ENCODE data around the gene RPS10. TPM values are rescaled to one million over a fixed set of nuclear protein-coding genes. Genes with fewer than 3 reads are reported as not detected.

The RPS10 gene
- polyA plus RNA-seq, 3 donors: 645 to 2,603 (median 1,054) TPM

DNA sequence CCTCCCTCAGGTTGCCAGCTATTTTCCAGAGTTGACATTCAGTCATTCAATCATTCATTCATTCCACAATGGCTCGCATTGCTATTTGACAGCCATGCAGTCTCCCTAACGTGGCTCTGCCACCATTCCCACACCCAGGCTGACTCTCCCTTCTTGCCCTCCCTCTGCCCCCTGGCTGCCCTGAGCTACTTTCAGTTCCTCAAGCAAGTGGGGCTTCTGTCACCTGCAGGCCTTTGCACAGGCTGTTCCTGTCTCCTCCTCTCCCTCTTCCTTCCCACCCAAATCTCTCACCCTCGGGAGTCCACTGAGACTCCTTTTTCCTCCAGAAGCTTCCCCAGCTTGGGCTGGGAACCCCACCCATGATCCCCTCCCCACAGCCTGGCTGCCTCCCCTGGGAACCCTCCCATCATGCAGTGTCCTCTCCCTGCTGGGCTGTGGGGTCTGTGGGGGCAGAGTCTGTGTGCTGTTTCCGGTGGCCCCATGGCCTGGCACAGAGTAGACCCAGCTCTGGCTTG is 42.6 kb upstream of the RPS10 start:
- DNase-seq: peak; percentile 5 to 37 (median 9)
- H3K4me3 Mint-ChIP-seq: no peak overlapping the region

DNA sequence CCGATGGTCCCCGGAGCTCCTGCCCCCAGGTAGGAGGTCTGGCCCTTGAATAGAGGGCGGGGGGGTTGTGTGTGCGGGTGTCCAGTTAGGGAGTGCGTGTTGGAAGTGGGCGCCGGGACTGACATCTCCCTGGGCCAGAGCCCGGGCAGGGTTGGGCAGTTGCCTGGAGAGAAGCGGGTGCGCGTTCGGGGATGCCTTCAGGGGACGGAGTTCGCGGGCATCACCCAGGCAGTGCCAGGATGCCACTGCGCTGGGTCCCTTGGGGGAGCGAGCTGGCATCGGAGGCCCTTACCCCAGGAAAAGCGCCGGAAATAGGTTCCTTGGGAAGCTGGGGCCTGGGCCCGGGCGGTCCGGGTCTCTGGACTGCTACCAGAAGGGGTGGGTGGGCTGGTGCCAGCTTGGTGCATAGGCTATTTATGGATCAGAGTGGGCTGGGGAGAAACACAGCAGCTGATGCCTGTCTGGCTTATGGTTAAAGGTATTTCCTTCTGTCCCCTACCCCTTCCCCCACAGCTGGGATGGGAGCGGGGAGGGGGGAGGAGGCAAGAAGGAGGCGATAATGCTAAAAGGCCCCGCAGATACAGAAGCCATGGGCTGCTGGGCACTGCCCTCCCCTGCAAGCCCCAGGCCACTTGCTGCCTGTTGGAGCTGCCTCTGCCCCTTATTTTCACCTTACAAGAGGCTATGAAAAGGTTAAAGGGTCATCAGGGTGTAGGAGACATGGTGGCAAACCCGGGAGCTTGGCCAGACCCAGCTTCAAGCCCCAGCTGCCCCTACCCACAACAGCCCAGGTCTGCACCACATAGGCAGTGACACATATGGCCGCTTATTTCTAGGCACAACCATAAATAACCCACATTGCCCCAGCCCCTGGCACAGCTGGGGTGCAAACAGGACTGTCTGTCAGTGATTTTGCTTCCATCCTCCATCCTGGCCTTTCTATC is 40.6 kb upstream of the RPS10 start:
- H2AFZ ChIP-seq (ENCODE audit: insufficient read depth, low read depth, low read length, poor library complexity, severe bottlenecking): no peak overlapping the region
- H3K4me2 ChIP-seq (replicated peaks; ENCODE audit: extremely low read depth, low read length, poor library complexity, severe bottlenecking): peak overlapping the region; percentile 29

More for the DNA sequence above, 42.6 kb upstream of the RPS10 start:
- TF ChIP-seq, protein P1, sequence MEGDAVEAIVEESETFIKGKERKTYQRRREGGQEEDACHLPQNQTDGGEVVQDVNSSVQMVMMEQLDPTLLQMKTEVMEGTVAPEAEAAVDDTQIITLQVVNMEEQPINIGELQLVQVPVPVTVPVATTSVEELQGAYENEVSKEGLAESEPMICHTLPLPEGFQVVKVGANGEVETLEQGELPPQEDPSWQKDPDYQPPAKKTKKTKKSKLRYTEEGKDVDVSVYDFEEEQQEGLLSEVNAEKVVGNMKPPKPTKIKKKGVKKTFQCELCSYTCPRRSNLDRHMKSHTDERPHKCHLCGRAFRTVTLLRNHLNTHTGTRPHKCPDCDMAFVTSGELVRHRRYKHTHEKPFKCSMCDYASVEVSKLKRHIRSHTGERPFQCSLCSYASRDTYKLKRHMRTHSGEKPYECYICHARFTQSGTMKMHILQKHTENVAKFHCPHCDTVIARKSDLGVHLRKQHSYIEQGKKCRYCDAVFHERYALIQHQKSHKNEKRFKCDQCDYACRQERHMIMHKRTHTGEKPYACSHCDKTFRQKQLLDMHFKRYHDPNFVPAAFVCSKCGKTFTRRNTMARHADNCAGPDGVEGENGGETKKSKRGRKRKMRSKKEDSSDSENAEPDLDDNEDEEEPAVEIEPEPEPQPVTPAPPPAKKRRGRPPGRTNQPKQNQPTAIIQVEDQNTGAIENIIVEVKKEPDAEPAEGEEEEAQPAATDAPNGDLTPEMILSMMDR (IDR thresholded peaks at IDR 0.05): no peak
- Histone ChIP-seq H2AFZ (ENCODE audit: insufficient read depth, low read depth, low read length, poor library complexity, severe bottlenecking) (no peak overlapping the region), H3K4me2 (replicated peaks; ENCODE audit: extremely low read depth, low read length, poor library complexity, severe bottlenecking) (no peak overlapping the region), H4K20me1 (ENCODE audit: insufficient read depth, low read length) (no peaks in the 10 kb centered on the region), H3K9me3 (replicated peaks in 1 of 2; ENCODE audit: control insufficient read depth in 1 of 2, insufficient read depth in 1 of 2, low read length in 2 of 2) (no peaks in the 10 kb centered on the region), H3K27ac (ENCODE audit: low read depth in 1 of 2, low read length in 2 of 2) (no peak overlapping the region), H3K79me2 (ENCODE audit: insufficient read depth, low read length) (no peaks in the 10 kb centered on the region), H3K36me3 (replicated peaks in 1 of 2; ENCODE audit: control insufficient read depth in 1 of 2, insufficient read depth in 2 of 2, low read length in 2 of 2) (no peaks in the 10 kb centered on the region), H3K4me3 (replicated peaks in 1 of 3; ENCODE audit: low read depth in 2 of 3, low read length in 3 of 3) (no peak overlapping the region), H3K9ac (ENCODE audit: insufficient read depth, low read length, poor library complexity, severe bottlenecking) (no peak overlapping the region), H3K27me3 (ENCODE audit: control insufficient read depth in 2 of 2, insufficient read depth in 2 of 2, low read length in 2 of 2) (peaks cover 11 to 34% of the 10 kb centered on the region in 2 donors), H3K4me1 (ENCODE audit: control insufficient read depth in 1 of 2, insufficient read depth in 2 of 2, low read length in 2 of 2) (peaks cover 10 to 18% of the 10 kb centered on the region in 2 donors)
- Mint-ChIP-seq H3K9me3 (peaks cover 0 to 8% (median 0%) of the 10 kb centered on the region in 7 donors), H3K36me3 (no peaks in the 10 kb centered on the region), H3K4me1 (peaks cover 17% of the 10 kb centered on the region), H3K27me3 (ENCODE audit: low read depth in 3 of 3) (peaks cover 27 to 38% (median 29%) of the 10 kb centered on the region in 3 donors), H3K27ac (no peak overlapping the region)
- WGBS (ENCODE audit: insufficient coverage): 30% methylated on average over 3 of the region's 4 CpGs
- intact Hi-C loops (cut with micrococcal nuclease): no loop called here

More for the DNA sequence above, 40.6 kb upstream of the RPS10 start:
- peaks cover 19% of the 10 kb centered on the region for H3K4me1 Mint-ChIP-seq
- no peaks in the 10 kb centered on the region for H3K36me3 ChIP-seq (replicated peaks in 1 of 2; ENCODE audit: control insufficient read depth in 1 of 2, insufficient read depth in 2 of 2, low read length in 2 of 2)
- no peaks in the 10 kb centered on the region for H3K9me3 ChIP-seq (replicated peaks in 1 of 2; ENCODE audit: control insufficient read depth in 1 of 2, insufficient read depth in 1 of 2, low read length in 2 of 2)
- H3K27ac ChIP-seq (ENCODE audit: low read depth in 1 of 2, low read length in 2 of 2): no peak overlapping the region
- no peak overlapping the region for H3K4me3 ChIP-seq (replicated peaks in 1 of 3; ENCODE audit: low read depth in 2 of 3, low read length in 3 of 3)
- WGBS (ENCODE audit: insufficient coverage): 54% methylated on average over 25 of the region's 28 CpGs
- H3K27me3 ChIP-seq (ENCODE audit: control insufficient read depth in 2 of 2, insufficient read depth in 2 of 2, low read length in 2 of 2): peaks cover 11 to 39% of the 10 kb centered on the region in 2 donors
- H3K27ac Mint-ChIP-seq: no peak overlapping the region
- no peaks in the 10 kb centered on the region for H4K20me1 ChIP-seq (ENCODE audit: insufficient read depth, low read length)
- H3K9ac ChIP-seq (ENCODE audit: insufficient read depth, low read length, poor library complexity, severe bottlenecking): no peak overlapping the region
- peak overlapping the region in 1 of 2 donors; percentile 51 for H3K4me3 Mint-ChIP-seq
- DNase-seq: no peak
- intact Hi-C loops (cut with micrococcal nuclease): no loop called here
- H3K4me1 ChIP-seq (ENCODE audit: control insufficient read depth in 1 of 2, insufficient read depth in 2 of 2, low read length in 2 of 2): peaks cover 10 to 18% of the 10 kb centered on the region in 2 donors
- H3K27me3 Mint-ChIP-seq (ENCODE audit: low read depth in 3 of 3): peaks cover 33 to 49% (median 34%) of the 10 kb centered on the region in 3 donors
- H3K36me3 Mint-ChIP-seq: no peaks in the 10 kb centered on the region
- H3K79me2 ChIP-seq (ENCODE audit: insufficient read depth, low read length): no peaks in the 10 kb centered on the region
- H3K9me3 Mint-ChIP-seq: peaks cover 0 to 2% (median 0%) of the 10 kb centered on the region in 7 donors
- TF ChIP-seq, protein P1 (IDR thresholded peaks at IDR 0.05): no peak

Data from CD14-positive monocyte (primary cell).